HG02610 (cell line): ENCODE measurements around the gene PRKCE.
"Not testable (repeated sequence)": the region's sequence is repeated elsewhere in the genome, so short reads cannot be mapped to it uniquely, and the experiment has no call there.

Experiments
- ATAC-seq: cut with Tn5 transposase; IDR thresholded peaks from one replicate; pipeline ENCODE4 v1.9.1; 2021; ENCODE audit warnings: mild to moderate bottlenecking, moderate library complexity; ENCODE audit not compliant: unreplicated experiment

The PRKCE gene

GRCh38 chr2:45695480-45696007 is 44.1 kb downstream of the PRKCE start:
- peak; percentile 40 for ATAC-seq

DNA sequence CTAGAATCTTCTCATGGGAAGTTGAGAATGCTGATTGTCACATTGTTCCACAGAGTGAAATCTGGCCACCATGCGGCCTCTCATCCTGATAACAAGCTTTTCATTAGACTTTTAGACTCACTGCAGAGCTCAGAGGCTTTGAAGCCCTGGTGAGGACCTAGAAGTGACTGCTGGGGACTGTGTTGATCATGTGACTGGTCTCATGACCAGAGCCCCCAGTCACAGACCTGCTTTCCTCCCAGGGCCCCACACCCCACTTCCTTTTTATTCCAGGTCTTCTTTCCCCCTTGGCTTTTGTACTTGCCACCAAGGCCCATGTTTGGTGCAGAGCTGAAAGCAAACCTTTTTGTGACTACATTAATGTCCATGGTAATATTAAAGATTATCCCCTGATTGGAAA is 45.2 kb downstream of the PRKCE start:
- ATAC-seq, result no peak

- ATAC-seq, result no peak
Measured at GRCh38 chr2:45697190-45697589, 45.7 kb downstream of the PRKCE start.

DNA sequence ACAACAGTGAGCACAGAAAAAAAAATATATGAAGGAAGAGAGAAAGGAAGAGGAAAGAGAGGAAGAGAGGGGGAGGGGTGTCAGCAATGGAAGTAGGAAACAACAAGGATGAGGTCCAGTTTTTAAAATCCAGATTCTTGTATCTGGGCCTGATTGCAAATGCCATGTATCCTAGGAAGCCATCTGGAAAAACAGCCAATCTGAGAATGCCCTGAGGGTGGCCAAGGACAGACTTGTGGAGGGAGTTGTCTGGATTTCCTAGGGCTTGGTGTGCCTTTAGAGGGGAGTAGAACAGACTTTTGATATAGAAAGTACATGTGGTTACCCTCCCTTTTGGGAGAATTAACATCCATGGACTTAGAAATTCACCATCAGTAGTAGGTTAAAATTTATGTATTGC is 47.1 kb downstream of the PRKCE start:
- no peak for ATAC-seq

- ATAC-seq, result peak; percentile 89
Measured at GRCh38 chr2:45699032-45699658, 47.7 kb downstream of the PRKCE start.

GRCh38 chr2:45700407-45701013 is 49.0 kb downstream of the PRKCE start:
- no peak for ATAC-seq

GRCh38 chr2:45705233-45705632 is 53.8 kb downstream of the PRKCE start:
- ATAC-seq, result no peak

DNA sequence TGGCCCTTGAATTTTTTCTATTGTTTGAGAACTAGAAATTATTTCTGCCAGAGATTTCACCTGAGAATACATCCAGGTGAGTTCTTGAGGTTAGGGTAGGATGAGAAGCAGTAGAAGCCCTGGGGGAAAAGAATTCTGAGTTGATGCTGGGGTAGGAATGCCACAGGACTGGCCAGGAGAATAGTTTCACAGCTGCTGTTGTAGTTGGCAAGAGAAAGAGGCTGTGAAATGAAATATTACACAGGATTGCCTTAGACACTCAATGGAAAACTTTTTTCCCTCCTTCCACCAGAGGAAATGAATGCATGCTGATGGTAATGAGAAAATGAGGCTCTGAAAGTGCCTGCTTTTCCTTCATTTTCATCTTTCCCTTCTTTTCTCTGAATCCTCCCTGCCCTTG is 54.6 kb downstream of the PRKCE start:
- ATAC-seq, result no peak

DNA sequence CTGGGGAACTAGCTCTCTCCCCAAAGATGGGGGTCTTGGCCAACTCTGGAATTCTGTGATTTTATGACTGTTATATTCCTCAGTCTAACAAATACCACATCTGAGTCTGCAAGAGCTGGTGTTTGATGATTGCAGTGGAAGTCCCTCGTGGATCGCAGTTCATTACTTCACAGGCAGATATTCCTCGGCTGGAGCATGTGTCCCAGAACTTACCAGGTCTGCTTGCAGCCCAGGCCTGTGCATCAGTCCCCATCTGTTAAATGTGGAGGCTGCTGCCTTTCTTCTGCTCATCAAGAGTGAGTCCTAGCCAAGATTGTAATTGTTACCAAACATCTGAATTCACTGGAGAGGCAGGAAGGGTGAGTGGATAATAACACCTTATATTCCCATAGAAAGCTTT is 55.5 kb downstream of the PRKCE start:
- no peak for ATAC-seq

- ATAC-seq, result no peak
Measured at GRCh38 chr2:45707661-45708060, 56.2 kb downstream of the PRKCE start.

DNA sequence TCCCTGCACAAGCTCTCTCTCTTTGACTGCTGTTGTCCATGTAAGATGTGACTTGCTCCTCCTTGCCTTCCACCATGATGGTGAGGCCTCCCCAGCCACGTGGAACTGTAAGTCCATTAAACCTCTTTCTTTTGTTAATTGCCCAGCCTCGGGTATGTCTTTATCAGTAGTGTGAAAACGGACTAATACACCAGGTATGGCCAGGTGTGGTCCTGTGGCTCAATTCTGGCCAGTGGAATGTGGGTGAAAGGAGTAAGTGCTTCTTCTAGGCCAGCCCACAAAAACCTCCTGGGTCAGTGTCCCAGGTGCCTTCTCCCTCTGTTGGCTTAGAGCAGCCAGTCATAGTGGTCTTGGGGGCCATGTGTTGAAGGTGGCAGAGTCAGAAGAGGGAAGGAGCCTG is 57.0 kb downstream of the PRKCE start:
- ATAC-seq, result no peak

- no peak for ATAC-seq
Measured at GRCh38 chr2:45709137-45709536, 57.7 kb downstream of the PRKCE start.

- no peak for ATAC-seq
Measured at GRCh38 chr2:45710468-45710867, 59.0 kb downstream of the PRKCE start.

DNA sequence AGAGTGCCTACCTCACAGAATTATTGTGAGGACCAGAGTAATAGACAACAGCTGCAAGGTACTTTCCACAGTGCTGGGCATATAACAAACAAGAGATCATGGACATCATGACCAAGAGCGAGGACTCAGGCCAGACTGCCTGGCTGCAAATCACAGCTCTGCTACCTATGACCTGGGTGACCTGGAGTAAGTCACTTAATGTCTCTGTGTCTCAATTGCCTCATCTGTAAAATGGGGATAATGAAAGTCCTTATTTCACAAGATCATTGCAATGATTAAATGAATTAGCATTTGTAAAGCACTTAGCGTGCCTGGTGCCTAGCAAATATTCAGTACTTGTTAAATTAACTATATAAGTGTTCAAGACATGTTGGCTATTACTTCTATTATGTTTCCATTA is 59.7 kb downstream of the PRKCE start:
- no peak for ATAC-seq

- ATAC-seq, result no peak
Measured at GRCh38 chr2:45712570-45712969, 61.1 kb downstream of the PRKCE start.

DNA sequence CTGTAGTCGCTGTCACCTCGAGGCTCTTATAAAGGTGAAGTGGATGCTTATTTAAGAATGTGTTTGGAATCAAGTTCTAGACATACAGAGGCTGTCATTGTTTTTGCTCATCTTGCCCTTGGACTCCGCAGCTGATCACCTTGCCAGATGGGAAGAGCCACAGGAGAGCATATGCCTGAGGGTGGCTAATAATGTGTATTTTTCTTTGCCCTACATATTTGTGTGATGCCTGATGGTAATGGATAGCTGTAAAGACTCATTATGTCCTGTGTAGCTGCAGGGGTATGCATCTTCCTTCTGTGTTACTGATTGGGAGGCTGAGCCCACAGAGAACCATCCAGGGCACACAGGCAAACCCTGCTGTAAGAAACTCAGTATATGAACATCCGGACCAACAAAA is 61.7 kb downstream of the PRKCE start:
- no peak for ATAC-seq

DNA sequence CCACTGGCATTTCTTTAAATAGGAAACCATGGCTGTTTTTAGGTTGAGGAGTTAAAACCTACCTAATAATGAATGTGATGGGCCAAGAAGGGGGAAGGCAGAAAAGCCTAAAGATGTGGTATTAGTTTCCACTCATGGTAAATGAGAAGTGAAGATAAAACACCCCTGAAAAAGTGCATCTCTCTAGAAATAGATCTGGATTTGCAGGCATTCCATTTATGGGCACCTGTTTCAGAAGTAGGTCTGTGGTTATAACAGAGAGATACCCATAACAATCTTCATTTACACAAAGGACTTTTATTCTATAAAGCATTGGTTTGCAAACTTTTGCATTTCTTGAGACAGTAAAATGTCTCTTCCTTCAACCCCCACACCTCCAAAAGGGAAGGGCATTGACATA is 62.1 kb downstream of the PRKCE start:
- ATAC-seq, result no peak

GRCh38 chr2:45714679-45715078 is 63.2 kb downstream of the PRKCE start:
- no peak for ATAC-seq

DNA sequence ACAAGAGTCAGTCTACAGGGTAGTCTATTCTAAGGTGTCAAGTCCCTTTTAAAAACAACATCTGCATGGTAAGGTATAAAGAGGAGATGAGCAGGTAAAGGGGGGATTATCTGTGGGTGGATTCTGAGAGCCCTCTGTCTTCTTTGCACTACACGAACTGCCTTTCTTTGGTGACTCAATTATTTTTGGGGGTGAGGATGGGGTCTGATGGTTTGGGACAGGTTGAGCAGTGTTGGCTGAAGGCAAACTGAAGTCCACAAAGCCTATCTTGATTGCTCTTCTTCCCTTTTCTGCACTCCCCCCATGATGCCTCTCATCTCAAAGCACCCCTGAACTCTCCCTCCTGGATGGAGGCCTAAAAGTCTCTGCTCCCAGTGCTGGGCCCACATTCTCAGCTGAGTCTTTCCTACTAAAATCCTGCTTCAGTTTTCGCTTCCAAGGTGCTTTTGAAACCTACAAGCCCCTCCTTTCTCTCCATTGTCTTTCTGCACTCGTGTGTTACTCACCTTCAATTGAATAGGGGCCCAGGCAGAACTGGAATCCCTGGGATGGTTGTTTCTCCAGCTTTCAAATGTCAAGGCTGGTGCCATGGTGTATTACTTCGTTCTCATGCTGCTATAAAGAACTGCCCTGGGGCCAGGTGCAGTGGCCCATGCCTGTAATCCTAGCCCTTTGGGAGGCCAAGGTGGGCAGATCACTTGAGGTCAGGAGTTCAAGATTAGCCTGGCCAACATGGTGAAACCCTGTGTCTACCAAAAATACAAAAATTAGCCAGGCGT is 64.3 kb downstream of the PRKCE start:
- no peak for ATAC-seq

DNA sequence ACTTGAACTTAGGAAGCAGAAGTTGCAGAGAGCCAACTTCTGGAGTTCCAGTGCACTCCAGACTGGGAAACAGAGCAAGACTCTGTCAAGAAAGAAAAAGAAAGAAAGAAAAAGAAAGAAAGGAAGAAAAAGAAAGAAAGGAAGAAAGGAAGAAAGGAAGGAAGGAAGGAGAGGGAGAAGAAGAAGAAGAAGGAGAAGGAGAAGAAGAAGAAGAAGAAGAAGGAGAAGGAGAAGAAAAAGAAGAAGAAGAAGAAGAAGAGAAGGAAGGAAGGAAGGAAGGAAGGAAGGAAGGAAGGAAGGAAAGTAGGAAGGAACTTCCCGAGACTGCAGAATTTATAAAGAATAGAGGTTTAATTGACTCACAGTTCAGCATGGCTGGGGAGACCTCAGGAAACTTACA is 65.0 kb downstream of the PRKCE start:
- ATAC-seq, result not testable (repeated sequence)

GRCh38 chr2:45716915-45717314 is 65.4 kb downstream of the PRKCE start:
- ATAC-seq, result no peak

DNA sequence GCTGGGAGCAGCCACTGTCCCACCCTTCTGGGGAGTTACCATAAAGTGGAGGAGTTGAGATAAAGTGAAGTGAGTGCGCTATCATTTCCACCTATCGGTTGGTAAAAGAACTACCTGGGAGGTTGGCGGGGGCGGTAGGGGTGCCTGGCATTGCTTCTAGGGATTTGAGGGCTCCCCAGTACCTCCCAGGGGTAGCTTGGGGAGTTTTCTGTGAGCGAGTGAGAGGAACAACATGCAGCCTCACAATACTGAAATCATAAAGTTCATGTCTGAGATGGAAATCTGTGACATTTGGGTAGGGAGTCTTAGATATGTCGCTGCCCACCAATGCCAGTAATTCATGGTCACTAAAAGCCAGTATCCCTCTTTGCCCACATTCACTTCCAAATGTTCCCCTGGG is 68.7 kb downstream of the PRKCE start:
- ATAC-seq, result no peak
